Activated T-cell treated with anti-CD3 and anti-CD28 coated beads for 48 hours (primary cell): ENCODE results near the gene KRTAP10-4.
"Not testable (repeated sequence)": the region's sequence is repeated elsewhere in the genome, so short reads cannot be mapped to it uniquely, and the experiment has no call there.

ENCODE experiments used
- DNase-seq: peaks from one replicate; pipeline ENCODE4 v3.0.0-alpha.2; 2020; ENCODE audit warnings: low read depth

The KRTAP10-4 gene

GRCh38 chr21:44557491-44558328 is 15.8 kb upstream of the KRTAP10-4 start:
- no peak for DNase-seq

- not testable (repeated sequence) for DNase-seq
Observed at GRCh38 chr21:44558329-44558675, 15.2 kb upstream of the KRTAP10-4 start.

GRCh38 chr21:44558695-44559094 is 14.8 kb upstream of the KRTAP10-4 start, which contains the start of gene KRTAP10-3:
KRTAP10-3 (minus strand) TSS chr21:44558795; CDS start chr21:44558715, 80 bp downstream.
- no peak for DNase-seq

GRCh38 chr21:44564099-44564498 is 9.4 kb upstream of the KRTAP10-4 start:
- no peak for DNase-seq

- no peak for DNase-seq
Observed at GRCh38 chr21:44564886-44565598, 8.5 kb upstream of the KRTAP10-4 start.

GRCh38 chr21:44566403-44566802 is 7.1 kb upstream of the KRTAP10-4 start:
- no peak for DNase-seq

- DNase-seq = no peak
Observed at GRCh38 chr21:44567481-44568171, 5.9 kb upstream of the KRTAP10-4 start.

GRCh38 chr21:44568261-44568660 is 5.3 kb upstream of the KRTAP10-4 start:
- no peak for DNase-seq

- no peak for DNase-seq
Observed at GRCh38 chr21:44568667-44569556, 4.6 kb upstream of the KRTAP10-4 start.

GRCh38 chr21:44569861-44570517 is 3.5 kb upstream of the KRTAP10-4 start:
- DNase-seq = no peak

- DNase-seq = no peak
Observed at GRCh38 chr21:44571296-44571695, 2.2 kb upstream of the KRTAP10-4 start.

GRCh38 chr21:44571844-44572782 is 1.4 kb upstream of the KRTAP10-4 start:
- DNase-seq = no peak

- DNase-seq = no peak
Observed at GRCh38 chr21:44572959-44573583, 458 bp upstream of the KRTAP10-4 start.

- DNase-seq = no peak
Observed at GRCh38 chr21:44574457-44575306, 1.2 kb downstream of the KRTAP10-4 start.

GRCh38 chr21:44575307-44576024 is 1.9 kb downstream of the KRTAP10-4 start:
- DNase-seq = no peak

- DNase-seq = no peak
Observed at GRCh38 chr21:44576025-44576420, 2.5 kb downstream of the KRTAP10-4 start.

- no peak for DNase-seq
Observed at GRCh38 chr21:44578371-44579055, 5.0 kb downstream of the KRTAP10-4 start.
